Endothelial cell (in vitro differentiated cells): ENCODE results near the gene OR8D1. TPM values are rescaled to one million over a fixed set of nuclear protein-coding genes. Genes with fewer than 3 reads are reported as not detected.
"Not testable (repeated sequence)": the region's sequence is repeated elsewhere in the genome, so short reads cannot be mapped to it uniquely, and the experiment has no call there.

Source experiments
- DNase-seq: peaks from one replicate; pipeline ENCODE4 v3.0.0; 2021; ENCODE audit warnings: low spot score
- H3K27ac Mint-ChIP-seq: one replicate; pipeline ENCODE4 v1.8.0; 2021; ENCODE audit warnings: mixed read lengths, inconsistent platforms; ENCODE audit not compliant: unreplicated experiment
- H3K27me3 Mint-ChIP-seq: one replicate; pipeline ENCODE4 v1.8.0; 2021; ENCODE audit warnings: mild to moderate bottlenecking, moderate library complexity, mixed read lengths, inconsistent platforms; ENCODE audit not compliant: unreplicated experiment
- H3K36me3 Mint-ChIP-seq: one replicate; pipeline ENCODE4 v1.8.0; 2021; ENCODE audit warnings: mild to moderate bottlenecking, low read depth, mixed read lengths, inconsistent platforms; ENCODE audit not compliant: unreplicated experiment
- H3K4me1 Mint-ChIP-seq: one replicate; pipeline ENCODE4 v1.8.0; 2021; ENCODE audit warnings: mild to moderate bottlenecking, mixed read lengths, inconsistent platforms; ENCODE audit not compliant: unreplicated experiment
- H3K4me3 Mint-ChIP-seq: one replicate; pipeline ENCODE4 v1.8.0; 2021; ENCODE audit warnings: mild to moderate bottlenecking, mixed read lengths, inconsistent platforms; ENCODE audit not compliant: unreplicated experiment
- H3K9me3 Mint-ChIP-seq: one replicate; pipeline ENCODE4 v1.8.0; 2021; ENCODE audit warnings: mixed read lengths, inconsistent platforms; ENCODE audit not compliant: unreplicated experiment
- CTCF ChIP-seq: fragments of 200-600 bp; sonication (generic); IDR thresholded peaks from one replicate; pipeline ENCODE4 v1.5.0; 2021; ENCODE audit warnings: antibody characterized with exemption; ENCODE audit not compliant: unreplicated experiment
- total RNA-seq: library from RNA; stranded (reverse); fragmentation: NEBNext Ultra II Directional; extraction: Animal tissue kit (Norgen Biotek cat#: 25700); gene quantifications from one replicate; pipeline ENCODE4 v1.2.1, GENCODE V29; 2021; ENCODE audit not compliant: unreplicated experiment

The OR8D1 gene
- total RNA-seq, 1 donor from 2014 or later, result not detected

- Mint-ChIP-seq H3K27me3 (no peaks in the 10 kb centered on the region), H3K36me3 (no peaks in the 10 kb centered on the region), H3K4me3 (no peak overlapping the region), H3K27ac (no peak overlapping the region), H3K9me3 (no peaks in the 10 kb centered on the region), H3K4me1 (no peaks in the 10 kb centered on the region)
- no peak for TF ChIP-seq CTCF
- DNase-seq, result no peak
Observed at GRCh38 chr11:124277207-124277606, 36.5 kb downstream of the OR8D1 start.

GRCh38 chr11:124276081-124276480, 37.7 kb downstream of the OR8D1 start:
- Mint-ChIP-seq H3K36me3 (no peaks in the 10 kb centered on the region), H3K27ac (no peak overlapping the region), H3K4me3 (no peak overlapping the region), H3K27me3 (no peaks in the 10 kb centered on the region), H3K4me1 (peaks cover 1% of the 10 kb centered on the region), H3K9me3 (no peaks in the 10 kb centered on the region)
- DNase-seq, result no peak
- TF ChIP-seq CTCF, result no peak

GRCh38 chr11:124274000-124274399, 39.7 kb downstream of the OR8D1 start:
- no peak for DNase-seq
- no peak overlapping the region for H3K4me3 Mint-ChIP-seq
- no peaks in the 10 kb centered on the region for H3K9me3 Mint-ChIP-seq
- H3K27ac Mint-ChIP-seq, result no peak overlapping the region
- H3K4me1 Mint-ChIP-seq, result peaks cover 6% of the 10 kb centered on the region
- no peak for TF ChIP-seq CTCF
- no peaks in the 10 kb centered on the region for H3K36me3 Mint-ChIP-seq
- H3K27me3 Mint-ChIP-seq, result no peaks in the 10 kb centered on the region

GRCh38 chr11:124270886-124271285, 42.9 kb downstream of the OR8D1 start:
- not testable (repeated sequence) for H3K27ac Mint-ChIP-seq

GRCh38 chr11:124265041-124265440, 48.7 kb downstream of the OR8D1 start:
- H3K4me3 Mint-ChIP-seq, H3K36me3 Mint-ChIP-seq, DNase-seq, H3K4me1 Mint-ChIP-seq, H3K9me3 Mint-ChIP-seq, H3K27me3 Mint-ChIP-seq, H3K27ac Mint-ChIP-seq: not testable (repeated sequence)

More at GRCh38 chr11:124270886-124271285, 42.9 kb downstream of the OR8D1 start:
- H3K4me1 Mint-ChIP-seq, DNase-seq, H3K27me3 Mint-ChIP-seq, H3K9me3 Mint-ChIP-seq, H3K4me3 Mint-ChIP-seq, H3K36me3 Mint-ChIP-seq: not testable (repeated sequence)

GRCh38 chr11:124256076-124256475, 57.7 kb downstream of the OR8D1 start, which contains the start of gene OR8G5:
Gene OR8G5, plus strand, starts transcription at chr11:124256376. Its CDS starts 8,556 bp downstream, at chr11:124264932.
- Mint-ChIP-seq H3K36me3 (no peaks in the 10 kb centered on the region), H3K27ac (no peak within 1 kb of the TSS), H3K9me3 (no peaks in the 10 kb centered on the region), H3K4me3 (no peak within 1 kb of the TSS), H3K4me1 (no peaks in the 10 kb centered on the region), H3K27me3 (no peaks in the 10 kb centered on the region)
- TF ChIP-seq CTCF, result no peak
- DNase-seq, result no peak

Other genes starting within 250 kb of the OR8D1 start
- 64.5 TPM for gene VWA5A, start 198.5 kb downstream of the OR8D1 start, total RNA-seq
- 0.67 TPM for gene OR10D3, start 130.6 kb downstream of the OR8D1 start, total RNA-seq
- gene OR8G1, start 72.9 kb downstream of the OR8D1 start, total RNA-seq, result 0.13 TPM
- 0.18 TPM for gene OR8G5, start 57.6 kb downstream of the OR8D1 start, total RNA-seq
- not detected for gene OR8D2, start 6.2 kb upstream of the OR8D1 start, total RNA-seq
- gene OR8B2, start 70.5 kb upstream of the OR8D1 start, total RNA-seq, result not detected
- gene OR8B3, start 85.1 kb upstream of the OR8D1 start, total RNA-seq, result not detected
- gene OR8B4, start 110.9 kb upstream of the OR8D1 start, total RNA-seq, result not detected
- gene OR8B8, start 131.7 kb upstream of the OR8D1 start, total RNA-seq, result 0.28 TPM
- not detected for gene OR8B12, start 229.7 kb upstream of the OR8D1 start, total RNA-seq